ENCODE results near the gene NAXE. TPM values are rescaled to one million over a fixed set of nuclear protein-coding genes. Genes with fewer than 3 reads are reported as not detected.
"Not testable (repeated sequence)": the region's sequence is repeated elsewhere in the genome, so short reads cannot be mapped to it uniquely, and the experiment has no call there.

NAXE gene
- total RNA-seq, 2 donors from 2014 or later = 118 to 188 TPM

GRCh38 chr1:156551869-156552268, 39.7 kb upstream of the NAXE start:
- intact Hi-C loops (cut with DNase I) = loop anchor here (5.0 kb wide), 1 partner anchor 40 kb away; no protein-coding TSS in a partner anchor
- 89% methylated on average over 6 of the region's 6 CpGs for WGBS
- Histone ChIP-seq H3K36me3 (no peaks in the 10 kb centered on the region), H3K27ac (no peak overlapping the region), H3K27me3 (replicated peaks; ENCODE audit: insufficient read depth) (no peaks in the 10 kb centered on the region), H3K4me1 (replicated peaks) (no peaks in the 10 kb centered on the region), H3K4me3 (no peak overlapping the region), H3K9me3 (no peaks in the 10 kb centered on the region)
- DNase-seq (ENCODE audit: low spot score) = no peak
- TF ChIP-seq, protein P1, sequence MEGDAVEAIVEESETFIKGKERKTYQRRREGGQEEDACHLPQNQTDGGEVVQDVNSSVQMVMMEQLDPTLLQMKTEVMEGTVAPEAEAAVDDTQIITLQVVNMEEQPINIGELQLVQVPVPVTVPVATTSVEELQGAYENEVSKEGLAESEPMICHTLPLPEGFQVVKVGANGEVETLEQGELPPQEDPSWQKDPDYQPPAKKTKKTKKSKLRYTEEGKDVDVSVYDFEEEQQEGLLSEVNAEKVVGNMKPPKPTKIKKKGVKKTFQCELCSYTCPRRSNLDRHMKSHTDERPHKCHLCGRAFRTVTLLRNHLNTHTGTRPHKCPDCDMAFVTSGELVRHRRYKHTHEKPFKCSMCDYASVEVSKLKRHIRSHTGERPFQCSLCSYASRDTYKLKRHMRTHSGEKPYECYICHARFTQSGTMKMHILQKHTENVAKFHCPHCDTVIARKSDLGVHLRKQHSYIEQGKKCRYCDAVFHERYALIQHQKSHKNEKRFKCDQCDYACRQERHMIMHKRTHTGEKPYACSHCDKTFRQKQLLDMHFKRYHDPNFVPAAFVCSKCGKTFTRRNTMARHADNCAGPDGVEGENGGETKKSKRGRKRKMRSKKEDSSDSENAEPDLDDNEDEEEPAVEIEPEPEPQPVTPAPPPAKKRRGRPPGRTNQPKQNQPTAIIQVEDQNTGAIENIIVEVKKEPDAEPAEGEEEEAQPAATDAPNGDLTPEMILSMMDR (IDR thresholded peaks at IDR 0.05) = no peak
- no peak for TF ChIP-seq POLR2AphosphoS5 (IDR thresholded peaks at IDR 0.05)
- no peak for TF ChIP-seq POLR2A (IDR thresholded peaks at IDR 0.05)

DNA sequence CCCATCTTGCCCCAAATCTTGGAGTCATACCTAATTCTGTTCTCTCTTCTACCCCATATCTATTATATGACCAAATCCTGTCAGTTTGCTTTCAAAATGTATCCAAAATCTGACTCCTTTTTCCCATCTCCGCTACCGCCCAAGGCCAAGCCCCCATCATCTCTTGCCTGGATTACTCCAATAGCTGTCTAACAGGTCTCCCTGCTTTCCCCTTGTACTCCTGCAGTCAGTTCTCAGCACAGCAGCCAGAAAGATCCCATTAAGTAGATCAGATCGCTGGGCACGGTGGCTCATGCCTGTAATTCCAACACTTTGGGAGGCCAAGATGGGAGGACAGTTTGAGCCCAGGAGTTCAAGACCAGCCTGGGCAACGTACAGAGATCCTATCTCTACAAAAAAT, 39.1 kb upstream of the NAXE start:
- Histone ChIP-seq H3K27me3 (replicated peaks; ENCODE audit: insufficient read depth) (no peaks in the 10 kb centered on the region), H3K27ac (no peak overlapping the region), H3K4me1 (replicated peaks) (no peaks in the 10 kb centered on the region), H3K9me3 (no peaks in the 10 kb centered on the region), H3K36me3 (no peaks in the 10 kb centered on the region), H3K4me3 (no peak overlapping the region)
- intact Hi-C loops (cut with DNase I) = loop anchor here (5.0 kb wide), 1 partner anchor 40 kb away; no protein-coding TSS in a partner anchor
- 69% methylated on average over 5 of the region's 5 CpGs for WGBS
- TF ChIP-seq, protein P1 (IDR thresholded peaks at IDR 0.05) = no peak
- TF ChIP-seq POLR2A (IDR thresholded peaks at IDR 0.05) (no peak), POLR2AphosphoS5 (IDR thresholded peaks at IDR 0.05) (no peak)
- no peak for DNase-seq (ENCODE audit: low spot score)

GRCh38 chr1:156552937-156553336, 38.6 kb upstream of the NAXE start:
- not testable (repeated sequence) for H3K9me3 ChIP-seq; H3K27ac ChIP-seq; H3K36me3 ChIP-seq; H3K27me3 ChIP-seq (replicated peaks; ENCODE audit: insufficient read depth); H3K4me1 ChIP-seq (replicated peaks); DNase-seq (ENCODE audit: low spot score); H3K4me3 ChIP-seq
- whole genome bisulfite sequencing = 90% methylated on average over 4 of the region's 4 CpGs
- intact Hi-C loops (cut with DNase I) = loop anchor here (5.0 kb wide), 1 partner anchor 41 kb away; no protein-coding TSS in a partner anchor

DNA sequence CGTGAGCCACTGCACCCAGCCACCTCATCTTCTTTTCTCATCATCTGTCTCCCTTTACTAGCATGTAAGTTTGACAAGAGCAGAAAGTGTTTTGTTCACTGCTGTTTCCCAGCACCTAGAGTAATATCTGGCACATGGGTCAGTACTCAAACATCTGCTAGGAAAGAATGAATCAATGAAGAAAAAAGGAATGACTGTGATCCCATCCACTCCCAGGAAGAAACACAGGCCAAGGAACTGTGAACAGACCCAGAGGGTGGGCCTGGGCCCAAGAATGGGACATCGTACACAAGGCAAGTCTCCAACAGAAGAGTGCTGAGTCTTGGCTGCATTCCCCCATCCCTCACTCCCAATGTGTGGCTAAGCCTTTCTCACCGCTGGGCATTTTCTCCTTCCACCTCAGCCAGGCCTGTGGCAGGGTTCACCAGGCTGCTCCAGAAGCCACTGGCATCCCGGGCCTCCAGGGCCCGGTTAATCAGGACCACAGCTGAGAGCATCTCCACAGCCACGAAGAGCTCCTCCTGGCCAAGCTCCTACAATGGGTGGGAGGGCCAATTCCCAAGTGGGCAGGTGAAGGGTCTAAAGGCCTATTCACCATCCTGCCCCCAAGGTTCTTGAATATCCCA, 37.6 kb upstream of the NAXE start:
- Histone ChIP-seq H3K27ac (no peak overlapping the region), H3K36me3 (no peaks in the 10 kb centered on the region), H3K4me3 (no peak overlapping the region), H3K9me3 (no peaks in the 10 kb centered on the region), H3K4me1 (replicated peaks) (no peaks in the 10 kb centered on the region), H3K27me3 (replicated peaks; ENCODE audit: insufficient read depth) (no peaks in the 10 kb centered on the region)
- intact Hi-C loops (cut with DNase I) = loop anchor here (5.0 kb wide), 1 partner anchor 42 kb away; no protein-coding TSS in a partner anchor
- TF ChIP-seq, protein P1 (IDR thresholded peaks at IDR 0.05) = no peak
- WGBS = 80% methylated on average over 6 of the region's 6 CpGs
- no peak for DNase-seq (ENCODE audit: low spot score)

GRCh38 chr1:156554971-156555370, 36.6 kb upstream of the NAXE start:
- WGBS = 86% methylated on average over 8 of the region's 8 CpGs
- intact Hi-C loops (cut with DNase I) = loop anchor here (5.0 kb wide), 1 partner anchor 43 kb away; no protein-coding TSS in a partner anchor
- H3K36me3 ChIP-seq = no peaks in the 10 kb centered on the region

GRCh38 chr1:156555715-156556114, 35.9 kb upstream of the NAXE start:
- Histone ChIP-seq H3K27me3 (replicated peaks; ENCODE audit: insufficient read depth) (no peaks in the 10 kb centered on the region), H3K4me1 (replicated peaks) (no peaks in the 10 kb centered on the region), H3K9me3 (no peaks in the 10 kb centered on the region), H3K36me3 (no peaks in the 10 kb centered on the region), H3K4me3 (no peak overlapping the region), H3K27ac (no peak overlapping the region)
- TF ChIP-seq POLR2AphosphoS5 (IDR thresholded peaks at IDR 0.05) = no peak
- TF ChIP-seq, protein P1 (IDR thresholded peaks at IDR 0.05) = no peak
- no peak for DNase-seq (ENCODE audit: low spot score)
- intact Hi-C loops (cut with DNase I) = no loop called here
- WGBS = 77% methylated on average over 2 of the region's 2 CpGs

More at GRCh38 chr1:156554971-156555370, 36.6 kb upstream of the NAXE start:
- Histone ChIP-seq H3K27me3 (replicated peaks; ENCODE audit: insufficient read depth) (no peaks in the 10 kb centered on the region), H3K4me3 (no peak overlapping the region), H3K4me1 (replicated peaks) (no peaks in the 10 kb centered on the region), H3K9me3 (no peaks in the 10 kb centered on the region), H3K27ac (no peak overlapping the region)
- no peak for DNase-seq (ENCODE audit: low spot score)
- TF ChIP-seq POLR2A (IDR thresholded peaks at IDR 0.05) (no peak), POLR2AphosphoS5 (IDR thresholded peaks at IDR 0.05) (no peak)
